ENCODE data around the gene UBE2F.

DNA sequence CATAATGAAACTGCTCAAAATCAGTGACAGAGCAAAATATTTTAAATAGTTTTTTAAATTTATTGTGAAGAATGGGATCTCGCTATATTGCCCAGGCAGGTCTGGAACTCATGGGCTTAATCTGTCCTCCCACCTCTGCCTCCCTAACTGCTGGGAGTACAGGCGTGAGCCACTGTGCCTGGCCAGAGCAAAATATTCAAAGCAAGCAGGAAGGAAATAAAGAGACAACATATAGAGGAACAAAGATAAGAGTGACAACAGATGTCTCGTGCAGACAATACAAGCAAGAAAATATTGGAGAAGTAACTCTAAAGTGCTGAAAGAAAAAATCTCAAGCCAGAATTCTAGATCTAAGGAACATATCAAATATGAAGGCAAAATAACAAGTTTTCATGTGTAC, 89.0 kb downstream of the UBE2F start:
- TF ChIP-seq, protein P1, sequence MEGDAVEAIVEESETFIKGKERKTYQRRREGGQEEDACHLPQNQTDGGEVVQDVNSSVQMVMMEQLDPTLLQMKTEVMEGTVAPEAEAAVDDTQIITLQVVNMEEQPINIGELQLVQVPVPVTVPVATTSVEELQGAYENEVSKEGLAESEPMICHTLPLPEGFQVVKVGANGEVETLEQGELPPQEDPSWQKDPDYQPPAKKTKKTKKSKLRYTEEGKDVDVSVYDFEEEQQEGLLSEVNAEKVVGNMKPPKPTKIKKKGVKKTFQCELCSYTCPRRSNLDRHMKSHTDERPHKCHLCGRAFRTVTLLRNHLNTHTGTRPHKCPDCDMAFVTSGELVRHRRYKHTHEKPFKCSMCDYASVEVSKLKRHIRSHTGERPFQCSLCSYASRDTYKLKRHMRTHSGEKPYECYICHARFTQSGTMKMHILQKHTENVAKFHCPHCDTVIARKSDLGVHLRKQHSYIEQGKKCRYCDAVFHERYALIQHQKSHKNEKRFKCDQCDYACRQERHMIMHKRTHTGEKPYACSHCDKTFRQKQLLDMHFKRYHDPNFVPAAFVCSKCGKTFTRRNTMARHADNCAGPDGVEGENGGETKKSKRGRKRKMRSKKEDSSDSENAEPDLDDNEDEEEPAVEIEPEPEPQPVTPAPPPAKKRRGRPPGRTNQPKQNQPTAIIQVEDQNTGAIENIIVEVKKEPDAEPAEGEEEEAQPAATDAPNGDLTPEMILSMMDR (IDR thresholded peaks at IDR 0.05), result no peak
- TF ChIP-seq POLR2A (IDR thresholded peaks at IDR 0.05), result no peak

All from uterus (tissue), 2 donors.